GM10266 (cell line): ENCODE measurements around the gene PIP5K1B.

Experiments used
- DNase-seq: peaks from one replicate; pipeline ENCODE4 v3.0.0; 2012; ENCODE audit errors: extremely low spot score
- CTCF ChIP-seq: IDR thresholded peaks from 2 replicates; pipeline ENCODE4 v1.5.1; 2012; ENCODE audit warnings: mild to moderate bottlenecking, low read depth; ENCODE audit not compliant: control insufficient read depth, insufficient read depth; ENCODE audit errors: missing control alignments

Gene PIP5K1B

DNA sequence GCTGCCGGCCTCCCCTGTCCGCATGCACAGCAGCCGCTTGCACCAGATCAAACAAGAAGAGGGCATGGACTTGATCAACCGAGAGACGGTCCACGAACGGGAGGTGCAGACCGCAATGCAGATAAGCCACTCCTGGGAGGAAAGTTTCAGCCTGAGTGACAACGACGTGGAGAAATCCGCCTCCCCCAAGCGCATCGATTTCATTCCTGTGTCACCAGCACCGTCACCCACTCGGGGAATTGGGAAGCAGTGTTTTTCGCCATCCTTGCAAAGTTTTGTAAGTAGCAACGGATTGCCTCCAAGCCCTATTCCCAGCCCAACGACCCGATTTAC lies 75.3 kb downstream of the PIP5K1B start:
- TF ChIP-seq CTCF = no peak
- DNase-seq = no peak

DNA sequence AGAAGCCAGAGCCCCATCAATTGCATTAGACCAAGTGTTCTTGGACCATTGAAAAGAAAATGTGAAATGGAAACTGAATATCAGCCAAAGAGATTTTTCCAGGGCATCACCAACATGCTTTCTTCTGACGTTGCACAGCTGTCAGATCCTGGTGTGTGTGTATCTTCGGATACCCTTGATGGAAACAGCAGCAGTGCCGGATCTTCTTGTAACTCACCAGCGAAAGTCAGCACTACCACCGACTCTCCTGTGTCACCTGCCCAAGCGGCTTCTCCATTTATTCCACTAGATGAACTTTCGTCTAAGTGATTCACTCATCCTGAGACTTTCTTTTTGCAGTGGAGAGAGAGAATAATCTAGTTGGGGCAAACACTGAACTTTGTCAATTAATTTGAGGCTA lies 75.7 kb downstream of the PIP5K1B start:
- no peak for DNase-seq

GRCh38 chr9:68781928-68782327 lies 76.9 kb downstream of the PIP5K1B start:
- TF ChIP-seq CTCF = no peak
- no peak for DNase-seq

More for the DNA sequence above, 75.7 kb downstream of the PIP5K1B start:
- TF ChIP-seq CTCF = no peak

DNA sequence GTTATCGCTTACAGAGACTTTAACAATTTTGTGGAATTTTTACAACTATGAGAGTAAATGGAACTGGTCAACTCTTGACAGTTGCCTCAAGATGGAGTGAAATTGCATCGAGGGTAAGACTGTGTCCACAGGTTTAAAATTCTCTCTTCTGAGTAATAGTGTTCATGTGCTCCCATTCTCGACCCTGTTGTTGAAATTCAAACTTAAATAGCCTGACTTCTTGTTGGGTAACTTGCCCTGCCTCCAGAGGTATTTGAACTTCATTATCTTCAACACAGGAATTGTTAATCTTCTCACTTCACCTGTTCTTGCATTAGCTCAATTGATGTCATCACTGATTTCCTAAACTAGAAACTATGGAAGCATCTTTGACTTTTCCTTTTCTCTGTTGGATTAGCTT lies 77.5 kb downstream of the PIP5K1B start:
- TF ChIP-seq CTCF = no peak
- DNase-seq = no peak

- TF ChIP-seq CTCF = no peak
- DNase-seq = no peak
Measured at GRCh38 chr9:68785965-68786364, 80.9 kb downstream of the PIP5K1B start.

DNA sequence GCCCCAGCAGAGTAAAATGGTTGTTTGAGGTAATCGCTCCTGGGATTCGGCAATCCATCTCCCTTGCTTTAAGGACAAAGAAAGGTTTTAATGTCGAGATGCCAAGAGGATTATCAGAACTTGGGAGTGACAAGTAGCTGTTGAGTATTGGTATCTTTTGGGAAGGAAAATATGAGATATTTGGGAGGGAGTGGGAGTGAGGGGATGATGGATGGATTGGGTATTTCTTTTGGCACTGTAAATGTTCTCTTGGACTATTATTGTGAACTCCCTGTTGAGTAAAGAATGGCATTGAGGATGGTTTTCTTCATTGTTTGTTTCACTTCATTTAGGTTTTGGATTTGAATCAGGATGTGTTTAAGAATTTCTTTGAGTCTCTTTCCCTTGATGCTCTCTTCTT lies 86.1 kb downstream of the PIP5K1B start:
- TF ChIP-seq CTCF = no peak
- DNase-seq = no peak

DNA sequence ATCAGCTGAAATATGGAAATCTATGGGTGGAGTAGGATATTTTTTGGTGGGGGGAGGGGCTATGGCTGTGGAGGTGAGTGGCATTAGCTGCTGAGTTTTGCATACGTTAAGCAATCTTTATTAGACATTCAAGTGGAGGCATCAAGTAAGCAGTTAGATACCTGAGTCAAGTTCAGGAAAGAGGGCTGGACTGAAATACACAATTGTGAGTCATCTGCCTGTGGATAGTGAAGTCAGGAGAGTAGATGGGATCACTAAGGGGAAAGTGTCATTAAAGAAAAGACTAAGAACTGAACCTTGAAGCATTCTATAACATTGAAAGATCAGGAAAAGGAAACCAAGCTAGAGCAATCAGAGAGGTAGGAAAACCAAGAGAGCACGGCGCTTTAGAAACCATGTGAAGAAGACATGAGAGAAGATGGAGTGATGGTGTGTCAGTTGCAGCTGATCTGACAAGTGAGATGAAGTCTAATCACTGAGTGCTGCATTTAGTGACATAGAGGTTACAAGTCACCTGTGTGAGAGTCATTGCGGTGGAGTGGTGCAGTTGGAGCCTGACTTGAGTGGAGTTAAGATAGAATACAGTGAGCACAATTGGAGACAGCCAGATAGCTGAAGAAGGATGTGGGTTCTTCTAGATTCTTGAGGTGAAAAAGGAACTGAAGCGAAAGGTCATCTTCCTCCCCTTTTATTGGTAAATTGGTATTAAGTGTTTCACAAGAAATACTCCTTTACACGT lies 88.7 kb downstream of the PIP5K1B start:
- no peak for TF ChIP-seq CTCF
- DNase-seq = peak; percentile 24
